GM18502 (cell line): ENCODE data around the gene PCDH8.

Source experiments
- ATAC-seq: cut with Tn5 transposase; IDR thresholded peaks from one replicate; pipeline ENCODE4 v1.9.1; 2021; ENCODE audit warnings: mild to moderate bottlenecking; ENCODE audit not compliant: unreplicated experiment, poor library complexity

The PCDH8 gene

DNA sequence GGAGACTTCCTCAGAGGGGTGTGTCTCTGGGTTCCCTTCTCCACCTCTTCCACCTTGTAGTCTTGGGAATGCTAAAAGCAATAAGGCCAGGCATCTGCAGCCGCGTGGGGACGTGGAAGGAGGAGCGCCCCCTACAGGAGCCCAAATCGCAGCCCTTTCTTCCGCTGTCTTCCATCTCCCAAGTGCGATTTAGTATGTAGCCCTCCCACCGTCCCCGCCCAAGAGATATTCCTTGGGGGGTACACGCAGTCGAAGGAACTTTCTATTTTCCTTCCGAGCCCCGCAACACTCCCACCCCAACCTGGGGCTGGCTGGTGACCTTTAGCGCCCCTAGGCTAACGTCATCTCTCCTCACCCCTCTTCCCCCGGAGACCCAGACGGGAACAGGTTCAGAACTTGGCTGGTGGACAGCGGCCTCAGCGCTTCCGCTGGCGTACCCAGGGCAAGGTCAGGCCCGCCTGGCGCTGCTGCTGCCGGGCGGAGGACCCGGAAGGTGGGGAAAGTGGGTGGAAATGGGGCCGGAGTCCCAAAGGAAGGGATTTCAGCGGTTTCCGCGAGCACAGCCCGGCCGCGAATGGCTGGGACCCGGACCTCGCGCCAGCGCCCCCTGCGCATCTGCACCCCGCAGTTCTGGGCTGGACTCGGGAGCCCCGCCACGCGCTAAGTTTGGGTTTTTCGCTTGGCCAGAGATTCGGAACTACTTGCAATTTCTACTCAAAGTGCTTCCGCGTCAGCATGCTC, 2.1 kb upstream of the PCDH8 start:
- ATAC-seq: peak; percentile 57

GRCh38 chr13:52850072-52850395, 1.6 kb upstream of the PCDH8 start:
- ATAC-seq: no peak

GRCh38 chr13:52849291-52850071, 1.0 kb upstream of the PCDH8 start:
- ATAC-seq: no peak

DNA sequence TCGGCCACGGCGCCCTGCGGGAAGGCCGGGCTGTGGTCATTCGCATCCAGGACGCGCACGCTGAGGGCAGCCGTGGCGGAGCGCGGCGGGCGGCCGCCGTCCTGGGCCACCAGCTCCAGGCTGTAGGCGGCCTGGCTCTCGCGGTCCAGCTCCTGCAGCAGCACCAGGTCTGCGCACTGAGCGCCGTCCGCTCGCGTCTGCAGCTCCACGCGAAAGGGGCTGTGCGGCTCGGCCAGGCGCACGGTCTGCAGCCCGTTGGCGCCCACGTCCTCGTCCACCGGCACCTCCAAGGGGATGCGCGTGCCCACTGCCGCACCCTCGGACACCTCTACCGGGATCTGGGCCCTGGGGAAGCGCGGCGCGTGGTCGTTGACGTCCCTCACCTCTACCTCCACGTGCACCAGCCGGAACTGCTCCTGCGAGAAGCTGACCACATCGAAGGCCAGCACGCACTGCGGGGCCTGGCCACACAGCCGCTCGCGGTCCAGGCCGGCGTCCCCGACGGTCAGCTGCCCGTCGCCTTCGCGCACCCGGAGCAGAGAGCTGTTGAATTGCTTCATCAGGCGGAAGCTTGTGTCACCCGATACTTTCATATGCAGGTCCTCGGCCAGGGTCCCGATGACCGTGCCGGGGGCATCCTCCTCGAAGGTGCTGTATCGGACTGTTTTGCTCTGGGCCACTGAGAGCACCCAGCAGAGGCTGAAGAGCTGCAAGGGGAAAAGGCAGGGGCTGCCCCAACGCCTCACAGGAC, 583 bp downstream of the PCDH8 start:
- ATAC-seq: no peak

DNA sequence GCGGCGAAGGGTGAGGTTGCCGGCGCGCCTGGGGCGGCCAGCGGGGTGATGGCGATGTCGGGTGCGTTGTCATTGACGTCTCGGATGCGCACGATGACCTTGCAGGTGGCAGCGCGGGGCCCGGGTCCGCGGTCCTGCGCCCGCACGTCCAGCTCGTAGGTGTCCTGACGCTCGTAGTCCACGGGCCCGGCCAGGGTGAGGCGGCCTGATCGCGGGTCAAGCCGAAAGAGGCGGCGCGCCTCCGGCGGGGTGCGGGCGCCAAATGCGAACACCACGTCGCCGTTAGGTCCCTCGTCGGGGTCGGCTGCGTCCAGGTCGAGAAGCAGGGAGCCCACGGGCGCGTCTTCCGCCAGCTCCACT, 1.1 kb downstream of the PCDH8 start:
- ATAC-seq: no peak

GRCh38 chr13:52846567-52847321, 1.7 kb downstream of the PCDH8 start:
- no peak for ATAC-seq

GRCh38 chr13:52845766-52846566, 2.5 kb downstream of the PCDH8 start:
- ATAC-seq: no peak

DNA sequence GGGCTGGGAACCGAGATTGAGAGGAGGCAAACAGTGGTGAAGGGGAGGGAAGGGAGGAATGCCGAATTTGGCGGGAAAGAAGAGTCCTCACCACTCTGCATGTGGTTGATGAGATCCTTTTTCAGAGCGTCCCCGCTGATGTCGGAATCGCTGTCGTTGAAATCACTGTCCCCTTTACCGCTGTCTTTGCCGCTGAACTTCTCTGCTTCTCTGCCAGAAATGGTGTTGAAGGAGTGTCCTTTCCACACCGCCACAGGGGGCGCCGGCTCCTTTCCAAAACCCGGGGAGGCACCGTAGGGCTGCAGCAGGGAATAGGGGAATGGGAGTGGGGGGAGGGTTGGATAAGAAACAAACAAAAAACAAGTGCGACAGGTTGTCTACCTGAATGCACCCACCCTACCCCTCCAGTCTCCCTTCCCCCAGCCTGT, 3.1 kb downstream of the PCDH8 start:
- ATAC-seq: no peak

GRCh38 chr13:52844836-52845235, 3.6 kb downstream of the PCDH8 start:
- no peak for ATAC-seq

GRCh38 chr13:52842441-52842840, 6.0 kb downstream of the PCDH8 start:
- no peak for ATAC-seq

GRCh38 chr13:52840066-52840465, 8.4 kb downstream of the PCDH8 start:
- ATAC-seq: no peak

DNA sequence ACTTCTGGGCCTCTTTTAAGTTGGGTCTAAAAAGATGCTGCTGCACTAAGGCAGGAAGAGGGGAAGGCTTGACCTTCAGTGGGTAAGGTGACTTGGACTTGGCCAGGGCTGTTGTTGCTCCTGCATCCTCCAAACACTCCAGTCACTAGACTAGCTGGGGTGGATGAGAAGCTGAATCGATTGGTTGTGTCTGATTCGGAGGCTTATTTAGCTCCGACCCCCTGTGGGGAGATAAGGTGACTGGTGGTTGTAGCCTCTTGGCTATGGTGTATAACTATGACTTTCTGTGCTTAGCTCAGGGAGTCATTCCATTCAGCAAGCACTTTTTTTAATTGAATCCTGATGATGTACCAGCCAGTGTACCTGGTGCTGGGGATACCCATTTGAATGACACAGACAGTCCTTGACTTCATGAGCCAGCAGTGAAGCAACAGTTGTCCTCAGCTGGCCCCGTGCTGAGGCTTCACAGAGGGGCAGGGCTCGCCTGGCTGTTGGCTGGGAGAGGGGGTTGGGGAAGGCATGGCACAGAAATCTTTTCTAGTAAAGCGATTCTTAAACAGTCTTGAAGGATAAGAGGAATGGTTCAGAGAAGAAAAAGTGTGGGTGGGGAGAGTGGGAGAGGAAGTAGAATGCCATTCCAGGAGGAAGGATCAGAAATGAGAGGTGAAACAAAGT, 9.9 kb downstream of the PCDH8 start:
- no peak for ATAC-seq

GRCh38 chr13:52837850-52838249, 10.6 kb downstream of the PCDH8 start:
- ATAC-seq: no peak

- ATAC-seq: no peak
Measured at GRCh38 chr13:52835071-52835839, 13.2 kb downstream of the PCDH8 start.

DNA sequence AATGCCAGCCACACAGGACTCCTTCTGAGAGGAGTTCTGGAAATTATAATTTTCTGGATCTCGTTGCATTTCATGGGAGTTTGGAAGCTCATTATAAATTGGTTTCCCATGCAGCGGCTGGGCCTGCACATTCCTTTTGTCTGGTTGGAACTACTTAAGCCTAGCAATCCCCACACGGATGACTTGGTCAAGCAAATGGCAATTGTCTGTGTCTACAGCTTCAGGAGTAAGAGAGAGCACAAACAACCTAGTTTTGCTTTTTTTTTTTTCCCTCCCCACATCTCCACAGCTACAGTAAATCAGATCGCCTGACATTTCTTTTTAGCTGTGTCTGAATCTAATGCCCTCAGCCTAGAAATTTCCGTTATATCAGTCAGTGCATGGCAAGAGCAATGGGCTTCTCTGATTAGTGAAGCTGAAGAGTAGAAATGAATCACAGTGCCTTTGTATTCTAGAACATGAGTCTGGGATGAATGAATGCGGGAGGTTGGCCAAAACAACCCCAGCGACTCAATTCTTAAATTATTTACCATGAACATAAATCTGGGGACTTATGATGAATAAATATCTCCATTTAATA, 15.1 kb downstream of the PCDH8 start:
- ATAC-seq: no peak

GRCh38 chr13:52832313-52832712, 16.1 kb downstream of the PCDH8 start:
- ATAC-seq: no peak

- no peak for ATAC-seq
Measured at GRCh38 chr13:52830946-52831345, 17.5 kb downstream of the PCDH8 start.

DNA sequence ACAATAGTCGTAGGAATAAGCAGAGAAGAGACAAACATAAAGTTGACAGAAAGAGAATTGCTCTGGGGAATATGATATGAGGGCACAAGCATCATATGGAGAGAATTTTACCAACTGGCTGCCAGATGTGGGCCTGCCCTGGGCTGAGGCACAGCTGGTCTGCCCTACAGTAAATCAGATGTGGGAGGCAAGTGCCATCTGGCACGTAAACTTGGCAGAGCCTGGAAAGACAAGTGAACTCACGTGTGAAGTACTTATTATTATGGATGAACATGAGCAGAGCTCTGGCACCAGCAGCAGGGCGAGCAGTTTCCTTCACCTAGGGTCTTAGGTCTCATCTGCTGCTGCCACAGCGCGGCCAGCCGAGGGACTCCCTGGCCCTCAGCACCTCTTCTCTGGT, 20.6 kb downstream of the PCDH8 start:
- no peak for ATAC-seq
